ENCODE data around the gene HDAC1.

DNA sequence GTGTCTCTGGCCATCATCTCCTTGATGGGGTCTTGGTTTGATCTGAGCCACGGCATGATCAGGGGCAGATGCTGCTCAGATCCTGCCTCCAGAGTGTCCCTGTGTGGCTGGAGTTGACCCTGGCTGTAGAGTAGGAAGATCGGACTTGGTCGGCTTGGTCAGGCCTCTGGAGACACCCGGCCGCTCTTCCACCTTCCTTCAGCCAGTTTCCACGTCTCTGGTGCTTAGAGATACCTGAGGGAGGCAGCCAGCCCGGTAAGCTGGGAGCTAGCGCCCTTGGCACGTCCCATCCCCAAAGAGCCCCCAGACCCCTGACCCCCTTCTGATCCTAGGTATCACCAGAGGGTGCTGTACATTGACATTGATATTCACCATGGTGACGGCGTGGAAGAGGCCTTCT is 35.3 kb downstream of the HDAC1 start:
- TF ChIP-seq, protein P1, sequence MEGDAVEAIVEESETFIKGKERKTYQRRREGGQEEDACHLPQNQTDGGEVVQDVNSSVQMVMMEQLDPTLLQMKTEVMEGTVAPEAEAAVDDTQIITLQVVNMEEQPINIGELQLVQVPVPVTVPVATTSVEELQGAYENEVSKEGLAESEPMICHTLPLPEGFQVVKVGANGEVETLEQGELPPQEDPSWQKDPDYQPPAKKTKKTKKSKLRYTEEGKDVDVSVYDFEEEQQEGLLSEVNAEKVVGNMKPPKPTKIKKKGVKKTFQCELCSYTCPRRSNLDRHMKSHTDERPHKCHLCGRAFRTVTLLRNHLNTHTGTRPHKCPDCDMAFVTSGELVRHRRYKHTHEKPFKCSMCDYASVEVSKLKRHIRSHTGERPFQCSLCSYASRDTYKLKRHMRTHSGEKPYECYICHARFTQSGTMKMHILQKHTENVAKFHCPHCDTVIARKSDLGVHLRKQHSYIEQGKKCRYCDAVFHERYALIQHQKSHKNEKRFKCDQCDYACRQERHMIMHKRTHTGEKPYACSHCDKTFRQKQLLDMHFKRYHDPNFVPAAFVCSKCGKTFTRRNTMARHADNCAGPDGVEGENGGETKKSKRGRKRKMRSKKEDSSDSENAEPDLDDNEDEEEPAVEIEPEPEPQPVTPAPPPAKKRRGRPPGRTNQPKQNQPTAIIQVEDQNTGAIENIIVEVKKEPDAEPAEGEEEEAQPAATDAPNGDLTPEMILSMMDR (IDR thresholded peaks at IDR 0.05; ENCODE audit: borderline replicate concordance, extremely low read depth, low read length, poor library complexity, severe bottlenecking) = no peak
- TF ChIP-seq EZH2 (IDR thresholded peaks at IDR 0.05; ENCODE audit: borderline replicate concordance, low read depth, low read length, severe bottlenecking) = no peak

All from DND-41 (cell line).